HCT116 (cell line): Measurements from ENCODE around the gene CC2D1B. TPM values are rescaled to one million over a fixed set of nuclear protein-coding genes. Genes with fewer than 3 reads are reported as not detected.

Experiments used
- ATAC-seq: fragments of 200-7000 bp; cut with Tn5 transposase; 2 replicates; pipeline ENCODE4 v1.9.1; 2020; ENCODE audit warnings: mild to moderate bottlenecking, moderate library complexity
- BruUV-seq: library from RNA; stranded (reverse); fragments of 400-500 nt; replicated peaks from 2 replicates; lab custom pipeline; 2021; lab: Mats Ljungman, UMichigan
- CTCF ChIA-PET: fragments of 300-600 bp; sonication (Branson Sonifier 250); formaldehyde crosslinking; loops from one replicate; lab custom pipeline; 2021; ENCODE audit warnings: antibody characterized with exemption; lab: Charles Lee
- POLR2A ChIA-PET: fragments of 300-600, 350-600 bp; sonication (Branson Sonifier 250); formaldehyde crosslinking; loops from one replicate; lab custom pipeline; 2021; ENCODE audit warnings: antibody characterized with exemption; lab: Charles Lee
- RAD21 ChIA-PET, 2 experiments: fragments of 300-600 bp; sonication (Branson Sonifier 250); formaldehyde crosslinking; loops; one replicate each; lab custom pipeline; 2023; ENCODE audit warnings: low total read pairs in 2 of 2; ENCODE audit not compliant: uncharacterized antibody in 2 of 2, unreplicated experiment in 2 of 2, low non-redundant PET in 1 of 2; lab: Charles Lee
- DNase-seq: peaks from one replicate; pipeline ENCODE4 v3.0.0-alpha.2; 2010; ENCODE audit warnings: low read depth, low spot score
- H2AFZ ChIP-seq: fragments of 200-600 bp; shearing (Covaris generic), sonication (generic); 2 replicates; pipeline ENCODE4 v1.6.1; 2017; ENCODE audit warnings: low read depth, mixed run types, mixed read lengths, antibody characterized with exemption, low read length; ENCODE audit not compliant: poor library complexity, severe bottlenecking
- H3K27ac ChIP-seq: 2 replicates; pipeline ENCODE4 v1.5.1; 2012; ENCODE audit warnings: low read depth, low read length
- H3K27me3 ChIP-seq: fragments of 200-600 bp; sonication (generic); 2 replicates; pipeline ENCODE4 v1.6.1; 2016; ENCODE audit warnings: mixed run types, low read length, mixed read lengths; ENCODE audit not compliant: insufficient read depth
- H3K36me3 ChIP-seq, 2 experiments: fragments of 200-500 bp in 1 of 2; fragments of 200-600 bp in 1 of 2; sonication (Bioruptor generic) in 1 of 2; sonication (generic) in 1 of 2; 2 replicates each; pipeline versions ENCODE4 v1.5.1 to v1.6.1; 2014 to 2016; ENCODE audit warnings: low read length in 2 of 2, inconsistent platforms in 1 of 2, mixed read lengths in 1 of 2, mixed run types in 1 of 2; ENCODE audit not compliant: insufficient read depth in 2 of 2, control insufficient read depth in 1 of 2
- H3K4me1 ChIP-seq, 2 experiments: fragments of 200-600 bp in 1 of 2; sonication (generic) in 1 of 2; 2 replicates each; pipeline versions ENCODE4 v1.5.1 to v1.6.1; 2012 to 2017; ENCODE audit warnings: low read length in 2 of 2, inconsistent platforms in 1 of 2, mild to moderate bottlenecking in 1 of 2, mixed read lengths in 1 of 2, mixed run types in 1 of 2, moderate library complexity in 1 of 2; ENCODE audit not compliant: insufficient read depth in 2 of 2, control insufficient read depth in 1 of 2
- H3K4me2 ChIP-seq: fragments of 200-600 bp; sonication (generic); 2 replicates; pipeline ENCODE4 v1.6.1; 2017; ENCODE audit warnings: mixed run types, low read length, mixed read lengths
- H3K4me3 ChIP-seq, 2 experiments: fragments of 200-600 bp in 1 of 2; sonication (generic) in 1 of 2; replicated peaks in 1 of 2; 2 replicates each; pipeline ENCODE4 v1.5.1; 2011 to 2016; ENCODE audit warnings: low read length in 2 of 2, control low read depth in 1 of 2, low read depth in 1 of 2, mild to moderate bottlenecking in 1 of 2, mixed read lengths in 1 of 2, mixed run types in 1 of 2
- H3K79me2 ChIP-seq: fragments of 200-600 bp; sonication (generic); 2 replicates; pipeline ENCODE4 v1.6.1; 2017; ENCODE audit warnings: mild to moderate bottlenecking, mixed run types, low read length, moderate library complexity, mixed read lengths; ENCODE audit not compliant: insufficient read depth
- H3K9ac ChIP-seq: fragments of 200-600 bp; sonication (generic); 2 replicates; pipeline ENCODE4 v1.6.1; 2016; ENCODE audit warnings: low read length, mixed read lengths
- H3K9me2 ChIP-seq: fragments of 200-600 bp; sonication (generic), shearing (Covaris generic); 2 replicates; pipeline ENCODE4 v1.6.1; 2017; ENCODE audit warnings: mixed run types, mild to moderate bottlenecking, moderate library complexity; ENCODE audit not compliant: insufficient read depth
- H3K9me3 ChIP-seq, 2 experiments: fragments of 200-500 bp in 1 of 2; fragments of 200-600 bp in 1 of 2; sonication (Bioruptor generic) in 1 of 2; sonication (generic) in 1 of 2; 2 replicates each; pipeline ENCODE4 v1.6.1; 2014 to 2017; ENCODE audit warnings: low read length in 2 of 2, mixed read lengths in 2 of 2, inconsistent platforms in 1 of 2, low read depth in 1 of 2, mild to moderate bottlenecking in 1 of 2, mixed run types in 1 of 2, moderate library complexity in 1 of 2; ENCODE audit not compliant: control insufficient read depth in 1 of 2, insufficient read depth in 1 of 2
- H4K20me1 ChIP-seq: fragments of 200-600 bp; sonication (generic), shearing (Covaris generic); 2 replicates; pipeline ENCODE4 v1.6.1; 2017; ENCODE audit warnings: mixed run types, mild to moderate bottlenecking, moderate library complexity; ENCODE audit not compliant: insufficient read depth
- CBX3 ChIP-seq: IDR thresholded peaks from 2 replicates; pipeline ENCODE4 v1.6.1; 2012; ENCODE audit warnings: low read depth
- CEBPB ChIP-seq: IDR thresholded peaks from 2 replicates; pipeline ENCODE4 v1.6.1; 2012; ENCODE audit warnings: low read depth
- CTCF ChIP-seq, 3 experiments: fragments of 200-600 bp in 1 of 3; sonication (generic) in 1 of 3; IDR thresholded peaks in 2 of 3; conservative IDR thresholded peaks in 1 of 3; 2 replicates each; pipeline ENCODE4 v1.5.1; 2012 to 2017; ENCODE audit warnings: low read depth in 2 of 3, low read length in 2 of 3, antibody characterized with exemption in 1 of 3, borderline replicate concordance in 1 of 3, control low read depth in 1 of 3, mild to moderate bottlenecking in 1 of 3, mixed read lengths in 1 of 3, mixed run types in 1 of 3, moderate library complexity in 1 of 3; ENCODE audit not compliant: insufficient read depth in 1 of 3
- EGR1 ChIP-seq: IDR thresholded peaks from 2 replicates; pipeline ENCODE4 v1.6.1; 2012; ENCODE audit warnings: low read depth
- JUND ChIP-seq: IDR thresholded peaks from 2 replicates; pipeline ENCODE4 v1.6.1; 2012
- MAX ChIP-seq: IDR thresholded peaks from 2 replicates; pipeline ENCODE4 v1.6.1; 2012
- POLR2A ChIP-seq: IDR thresholded peaks from 2 replicates; pipeline ENCODE4 v1.7.0; 2011; ENCODE audit warnings: borderline replicate concordance; ENCODE audit not compliant: insufficient read depth, insufficient read length; ENCODE audit errors: extremely low read depth
- POLR2AphosphoS5 ChIP-seq: IDR thresholded peaks from 2 replicates; pipeline ENCODE4 v1.6.1; 2011; ENCODE audit warnings: mild to moderate bottlenecking, low read depth, low read length, moderate library complexity
- RAD21 ChIP-seq: IDR thresholded peaks from 2 replicates; pipeline ENCODE4 v1.6.1; 2012; ENCODE audit warnings: low read depth, mild to moderate bottlenecking
- SIN3A ChIP-seq: IDR thresholded peaks from 2 replicates; pipeline ENCODE4 v1.6.1; 2012; ENCODE audit warnings: low read depth
- SP1 ChIP-seq: IDR thresholded peaks from 2 replicates; pipeline ENCODE4 v1.6.1; 2012; ENCODE audit warnings: low read depth
- SRF ChIP-seq: IDR thresholded peaks from 2 replicates; pipeline ENCODE4 v1.6.1; 2012; ENCODE audit warnings: low read depth
- YY1 ChIP-seq: IDR thresholded peaks from 2 replicates; pipeline ENCODE4 v1.6.1; 2011; ENCODE audit warnings: low read length, low read depth, moderate library complexity, mild to moderate bottlenecking; ENCODE audit not compliant: insufficient replicate concordance; ENCODE audit errors: extremely low read depth
- ZFX ChIP-seq: fragments of 450-650 bp; IDR thresholded peaks from 2 replicates; pipeline ENCODE4 v1.6.1; 2017
- intact Hi-C: fragments of 100-400 bp; cut with micrococcal nuclease; formaldehyde crosslinking; loops from 2 replicates; pipeline ENCODE4 v1.10.0; 2022
- total RNA-seq: library from RNA; stranded (reverse); gene quantifications from one replicate; pipeline ENCODE4 v1.2.1, GENCODE V29; 2021; ENCODE audit not compliant: unreplicated experiment
- TF ChIP-seq, protein P1 (sequence below): IDR thresholded peaks from 2 replicates; pipeline ENCODE4 v1.6.1; 2011; ENCODE audit warnings: mild to moderate bottlenecking, low read length, moderate library complexity; ENCODE audit not compliant: insufficient replicate concordance; ENCODE audit errors: extremely low read depth
- TF ChIP-seq, protein P2 (sequence below): IDR thresholded peaks from 2 replicates; pipeline ENCODE4 v1.6.1; 2012; ENCODE audit warnings: low read depth

CC2D1B gene
- total RNA-seq, 1 experiment from 2014 or later: 20.4 TPM

DNA sequence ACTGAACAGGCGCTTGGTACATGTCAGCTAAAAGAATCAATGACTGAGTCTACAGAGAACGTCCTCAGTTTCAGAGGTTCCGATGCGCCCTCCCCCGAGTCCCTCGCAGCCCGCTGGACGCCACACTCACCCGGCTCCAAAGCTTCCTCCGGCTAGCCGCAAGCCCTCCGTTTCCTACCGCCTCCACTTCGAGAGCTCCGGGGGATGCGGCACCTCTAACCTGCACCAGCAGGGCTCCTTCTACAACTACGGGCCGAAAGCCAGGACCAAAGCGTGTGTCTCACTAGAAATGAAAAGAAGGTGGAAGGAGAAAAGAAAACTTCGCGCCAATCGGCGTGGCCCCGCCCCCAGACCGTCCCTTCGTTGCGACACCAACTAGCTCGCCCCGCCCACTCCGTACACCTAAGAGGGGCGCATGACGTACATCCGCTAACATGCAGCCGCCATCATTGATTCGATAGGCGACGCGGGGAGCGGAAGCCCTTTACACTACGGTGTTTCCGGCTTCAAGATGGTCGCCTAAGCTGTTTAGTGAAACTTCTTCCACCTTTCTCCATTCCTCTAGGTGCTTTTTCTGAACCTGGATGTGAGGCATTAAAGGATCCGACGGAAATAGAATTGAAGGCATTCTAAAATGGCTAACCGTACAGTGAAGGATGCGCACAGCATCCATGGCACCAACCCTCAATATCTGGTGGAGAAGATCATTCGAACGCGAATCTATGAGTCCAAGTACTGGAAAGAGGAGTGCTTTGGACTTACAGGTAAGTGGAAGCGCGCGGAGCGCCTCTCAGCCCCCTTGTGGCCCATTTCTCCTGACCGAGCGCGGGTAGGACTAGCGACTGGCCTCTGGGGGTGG, 38.3 kb upstream of the CC2D1B start, which contains the start of the genes ORC1 and PRPF38A:
Gene ORC1 (minus strand): TSS at position 308 of the 859 bp plus-strand sequence. CDS start 2,200 bp downstream, outside the sequence.
Gene PRPF38A (plus strand): TSS at position 487 of the 859 bp plus-strand sequence. CDS start 148 bp downstream, at position 635.
- TF ChIP-seq POLR2AphosphoS5 (peak; percentile 96), SP1 (peak; percentile 87), CTCF (IDR thresholded peaks at IDR 0.05 in 2 of 3, conservative IDR thresholded peaks at IDR 0.05 in 1 of 3; ENCODE audit: borderline replicate concordance in 1 of 3, insufficient read depth in 1 of 3, low read depth in 2 of 3, low read length in 2 of 3) (peak; percentile 51 to 62 (median 54); a peak in 5 of 6 replicates), CEBPB (peak; percentile 99), ZFX (no peak), MAX (peak; percentile 74), CBX3 (peak; percentile 62), SRF (peak; percentile 61; the same call in 1 of the 2 replicates), YY1 (peak; percentile 96), SIN3A (peak; percentile 95), JUND (no peak), RAD21 (no peak), EGR1 (peak; percentile 79), POLR2A (peak; percentile 95)
- TF ChIP-seq, protein P1, sequence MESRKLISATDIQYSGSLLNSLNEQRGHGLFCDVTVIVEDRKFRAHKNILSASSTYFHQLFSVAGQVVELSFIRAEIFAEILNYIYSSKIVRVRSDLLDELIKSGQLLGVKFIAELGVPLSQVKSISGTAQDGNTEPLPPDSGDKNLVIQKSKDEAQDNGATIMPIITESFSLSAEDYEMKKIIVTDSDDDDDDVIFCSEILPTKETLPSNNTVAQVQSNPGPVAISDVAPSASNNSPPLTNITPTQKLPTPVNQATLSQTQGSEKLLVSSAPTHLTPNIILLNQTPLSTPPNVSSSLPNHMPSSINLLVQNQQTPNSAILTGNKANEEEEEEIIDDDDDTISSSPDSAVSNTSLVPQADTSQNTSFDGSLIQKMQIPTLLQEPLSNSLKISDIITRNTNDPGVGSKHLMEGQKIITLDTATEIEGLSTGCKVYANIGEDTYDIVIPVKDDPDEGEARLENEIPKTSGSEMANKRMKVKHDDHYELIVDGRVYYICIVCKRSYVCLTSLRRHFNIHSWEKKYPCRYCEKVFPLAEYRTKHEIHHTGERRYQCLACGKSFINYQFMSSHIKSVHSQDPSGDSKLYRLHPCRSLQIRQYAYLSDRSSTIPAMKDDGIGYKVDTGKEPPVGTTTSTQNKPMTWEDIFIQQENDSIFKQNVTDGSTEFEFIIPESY: no peak
- TF ChIP-seq, protein P2, sequence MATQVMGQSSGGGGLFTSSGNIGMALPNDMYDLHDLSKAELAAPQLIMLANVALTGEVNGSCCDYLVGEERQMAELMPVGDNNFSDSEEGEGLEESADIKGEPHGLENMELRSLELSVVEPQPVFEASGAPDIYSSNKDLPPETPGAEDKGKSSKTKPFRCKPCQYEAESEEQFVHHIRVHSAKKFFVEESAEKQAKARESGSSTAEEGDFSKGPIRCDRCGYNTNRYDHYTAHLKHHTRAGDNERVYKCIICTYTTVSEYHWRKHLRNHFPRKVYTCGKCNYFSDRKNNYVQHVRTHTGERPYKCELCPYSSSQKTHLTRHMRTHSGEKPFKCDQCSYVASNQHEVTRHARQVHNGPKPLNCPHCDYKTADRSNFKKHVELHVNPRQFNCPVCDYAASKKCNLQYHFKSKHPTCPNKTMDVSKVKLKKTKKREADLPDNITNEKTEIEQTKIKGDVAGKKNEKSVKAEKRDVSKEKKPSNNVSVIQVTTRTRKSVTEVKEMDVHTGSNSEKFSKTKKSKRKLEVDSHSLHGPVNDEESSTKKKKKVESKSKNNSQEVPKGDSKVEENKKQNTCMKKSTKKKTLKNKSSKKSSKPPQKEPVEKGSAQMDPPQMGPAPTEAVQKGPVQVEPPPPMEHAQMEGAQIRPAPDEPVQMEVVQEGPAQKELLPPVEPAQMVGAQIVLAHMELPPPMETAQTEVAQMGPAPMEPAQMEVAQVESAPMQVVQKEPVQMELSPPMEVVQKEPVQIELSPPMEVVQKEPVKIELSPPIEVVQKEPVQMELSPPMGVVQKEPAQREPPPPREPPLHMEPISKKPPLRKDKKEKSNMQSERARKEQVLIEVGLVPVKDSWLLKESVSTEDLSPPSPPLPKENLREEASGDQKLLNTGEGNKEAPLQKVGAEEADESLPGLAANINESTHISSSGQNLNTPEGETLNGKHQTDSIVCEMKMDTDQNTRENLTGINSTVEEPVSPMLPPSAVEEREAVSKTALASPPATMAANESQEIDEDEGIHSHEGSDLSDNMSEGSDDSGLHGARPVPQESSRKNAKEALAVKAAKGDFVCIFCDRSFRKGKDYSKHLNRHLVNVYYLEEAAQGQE: no peak
- peak within 1 kb of the TSS; percentile 93 for H3K27ac ChIP-seq
- no peak within 1 kb of the TSS for H2AFZ ChIP-seq
- no peaks in the 10 kb centered on the region for H3K9me3 ChIP-seq
- H3K4me1 ChIP-seq: peaks cover 2 to 14% of the 10 kb centered on the region in 2 experiments; a peak in 2 of 4 replicates
- intact Hi-C loops: loop anchor here (2.0 kb wide), 1 partner anchor 282 kb away; no protein-coding TSS in a partner anchor
- peak within 1 kb of the TSS; percentile 99 for H3K4me3 ChIP-seq
- H3K9ac ChIP-seq: peak within 1 kb of the TSS; percentile 98
- H3K4me2 ChIP-seq: peak within 1 kb of the TSS; percentile 77
- ChIA-PET RAD21 (no interaction called here), POLR2A (interaction anchor here (0.7 to 1.3 kb wide), 5 partner anchors 9 to 498 kb away, joined by 3 to 9 read pairs (median 4); partner anchors contain the start of gene ZYG11B), CTCF (interaction anchor here (1.1 to 2.3 kb wide), 3 partner anchors 261 to 282 kb away, joined by 3 to 7 read pairs (median 3); no protein-coding TSS in a partner anchor)
- TSS peak; percentile 77 for BruUV-seq
- no peaks in the 10 kb centered on the region for H3K9me2 ChIP-seq
- no peaks in the 10 kb centered on the region for H3K27me3 ChIP-seq
- no peaks in the 10 kb centered on the region for H4K20me1 ChIP-seq
- peaks cover 86% of the 10 kb centered on the region for H3K79me2 ChIP-seq
- peak; percentile 87 for ATAC-seq
- peak; percentile 95 for DNase-seq
- H3K36me3 ChIP-seq: peaks cover 7 to 42% of the 10 kb centered on the region in 2 experiments
